ENCODE results near the gene PEAR1. TPM values are rescaled to one million over a fixed set of nuclear protein-coding genes. Genes with fewer than 3 reads are reported as not detected.

Gene PEAR1
- total and polyA plus RNA-seq, 9 donors, result 4.3 to 21.2 (median 13.4) TPM

- 6 to 11% (median 10%) methylated on average over 59 to 71 of the region's 71 CpGs for WGBS, 3 donors
- no peak within 1 kb of the TSS for H3K4me3 ChIP-seq
- H3K36me3 ChIP-seq, result no peaks in the 10 kb centered on the region
- H3K4me1 ChIP-seq (ENCODE audit: insufficient read depth), result peaks cover 7% of the 10 kb centered on the region
- peaks cover 4% of the 10 kb centered on the region for H3K27me3 ChIP-seq
- no peaks in the 10 kb centered on the region for H3K9me3 ChIP-seq
- no peak for TF ChIP-seq POLR2A (IDR thresholded peaks at IDR 0.05)
- TF ChIP-seq, protein P1, sequence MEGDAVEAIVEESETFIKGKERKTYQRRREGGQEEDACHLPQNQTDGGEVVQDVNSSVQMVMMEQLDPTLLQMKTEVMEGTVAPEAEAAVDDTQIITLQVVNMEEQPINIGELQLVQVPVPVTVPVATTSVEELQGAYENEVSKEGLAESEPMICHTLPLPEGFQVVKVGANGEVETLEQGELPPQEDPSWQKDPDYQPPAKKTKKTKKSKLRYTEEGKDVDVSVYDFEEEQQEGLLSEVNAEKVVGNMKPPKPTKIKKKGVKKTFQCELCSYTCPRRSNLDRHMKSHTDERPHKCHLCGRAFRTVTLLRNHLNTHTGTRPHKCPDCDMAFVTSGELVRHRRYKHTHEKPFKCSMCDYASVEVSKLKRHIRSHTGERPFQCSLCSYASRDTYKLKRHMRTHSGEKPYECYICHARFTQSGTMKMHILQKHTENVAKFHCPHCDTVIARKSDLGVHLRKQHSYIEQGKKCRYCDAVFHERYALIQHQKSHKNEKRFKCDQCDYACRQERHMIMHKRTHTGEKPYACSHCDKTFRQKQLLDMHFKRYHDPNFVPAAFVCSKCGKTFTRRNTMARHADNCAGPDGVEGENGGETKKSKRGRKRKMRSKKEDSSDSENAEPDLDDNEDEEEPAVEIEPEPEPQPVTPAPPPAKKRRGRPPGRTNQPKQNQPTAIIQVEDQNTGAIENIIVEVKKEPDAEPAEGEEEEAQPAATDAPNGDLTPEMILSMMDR (IDR thresholded peaks at IDR 0.05), result peak; percentile 44 to 80 (median 72)
- no peak for TF ChIP-seq EP300 (IDR thresholded peaks at IDR 0.05)
- H3K27ac ChIP-seq, result no peak within 1 kb of the TSS
- intact Hi-C loops (cut with DNase I), result no loop called here
- peak; percentile 53 to 85 (median 74) for DNase-seq
Measured at GRCh38 chr1:156920233-156921052, 26.9 kb downstream of the PEAR1 start, which contains the start of gene LRRC71. LRRC71 (plus strand) TSS chr1:156920632; CDS start chr1:156920804, 172 bp downstream.

DNA sequence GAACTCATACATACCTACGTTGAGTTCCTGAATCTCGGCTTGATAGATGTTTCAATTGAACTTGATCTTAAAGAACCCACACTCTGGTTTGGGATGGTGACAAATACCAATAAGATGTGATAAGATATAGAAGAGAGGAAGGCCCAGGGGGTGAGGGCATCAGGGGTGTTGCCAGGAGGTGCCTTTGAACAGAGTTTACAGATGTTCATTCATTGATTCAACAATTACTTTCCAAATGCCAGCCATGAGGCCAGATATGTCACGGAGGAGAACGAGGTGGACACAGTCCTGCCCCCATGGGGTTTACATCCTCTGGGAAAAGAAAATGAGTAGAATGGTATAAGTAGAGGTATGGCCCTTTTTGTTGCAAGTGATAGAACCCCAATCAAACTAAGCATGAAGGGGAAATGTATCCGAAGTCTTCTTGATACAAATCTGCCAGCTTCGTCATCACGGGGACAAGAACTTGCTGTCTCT, 27.6 kb downstream of the PEAR1 start:
- intact Hi-C loops (cut with DNase I), result no loop called here
- H3K9me3 ChIP-seq, result no peaks in the 10 kb centered on the region
- H3K4me3 ChIP-seq, result no peak overlapping the region
- DNase-seq, result no peak
- TF ChIP-seq POLR2A (IDR thresholded peaks at IDR 0.05) (no peak), EP300 (IDR thresholded peaks at IDR 0.05) (no peak)
- TF ChIP-seq, protein P1 (IDR thresholded peaks at IDR 0.05), result no peak
- peaks cover 4% of the 10 kb centered on the region for H3K27me3 ChIP-seq
- H3K4me1 ChIP-seq (ENCODE audit: insufficient read depth), result peaks cover 7% of the 10 kb centered on the region
- no peaks in the 10 kb centered on the region for H3K36me3 ChIP-seq
- H3K27ac ChIP-seq, result no peak overlapping the region
- WGBS, 3 donors, result 69 to 73% (median 69%) methylated on average over 7 of the region's 7 CpGs

DNA sequence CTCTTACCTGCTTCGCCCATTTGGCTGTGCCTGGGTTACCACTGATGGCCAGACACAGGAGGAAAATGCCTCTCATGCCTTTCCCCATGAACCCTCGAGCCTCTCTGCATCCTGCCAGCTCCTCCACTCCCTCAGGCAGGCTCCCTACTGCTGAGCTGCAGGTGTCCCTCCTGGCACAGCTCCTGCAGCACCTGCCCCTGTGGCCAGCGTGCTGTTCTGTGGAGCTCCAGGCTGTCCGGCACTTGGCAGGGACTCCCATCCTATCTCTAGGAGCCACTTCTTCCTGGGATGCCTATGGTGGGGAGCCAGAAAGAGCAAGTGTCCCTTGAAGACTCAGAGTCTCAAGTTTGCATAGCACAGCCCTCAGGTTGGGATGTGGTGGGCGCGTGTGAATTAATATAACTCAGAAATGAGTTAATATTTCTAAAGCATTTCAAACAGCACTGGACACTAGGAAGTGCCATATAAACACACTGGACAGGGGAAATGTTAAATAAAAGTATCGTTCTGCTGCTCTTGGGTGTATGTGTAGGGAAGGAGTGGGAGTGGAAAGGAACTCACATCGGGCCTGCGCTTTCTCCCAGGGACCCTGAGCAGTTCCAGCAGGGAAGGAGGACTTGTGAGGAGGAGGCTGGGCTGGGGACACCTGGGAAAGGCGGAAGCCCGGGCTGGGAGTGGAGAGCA, 29.6 kb downstream of the PEAR1 start:
- peaks cover 12% of the 10 kb centered on the region for H3K4me1 ChIP-seq (ENCODE audit: insufficient read depth)
- TF ChIP-seq EP300 (IDR thresholded peaks at IDR 0.05) (no peak), POLR2A (IDR thresholded peaks at IDR 0.05) (no peak)
- TF ChIP-seq, protein P1 (IDR thresholded peaks at IDR 0.05), result no peak
- peaks cover 4% of the 10 kb centered on the region for H3K27me3 ChIP-seq
- WGBS, 3 donors, result 19 to 25% (median 22%) methylated on average over 11 of the region's 11 CpGs
- no peak for DNase-seq
- H3K36me3 ChIP-seq, result no peaks in the 10 kb centered on the region
- no peak overlapping the region for H3K4me3 ChIP-seq
- H3K27ac ChIP-seq, result no peak overlapping the region
- H3K9me3 ChIP-seq, result no peaks in the 10 kb centered on the region
- intact Hi-C loops (cut with DNase I), result no loop called here

- H3K4me3 ChIP-seq, result no peak overlapping the region
- peak in 1 of 5 donors; percentile 55 for DNase-seq
- WGBS, 3 donors, result 2 to 4% (median 4%) methylated on average over 56 to 64 of the region's 64 CpGs
- TF ChIP-seq, protein P1 (IDR thresholded peaks at IDR 0.05), result no peak
- TF ChIP-seq EP300 (IDR thresholded peaks at IDR 0.05), result no peak
- TF ChIP-seq POLR2A (IDR thresholded peaks at IDR 0.05), result no peak
- H3K4me1 ChIP-seq (ENCODE audit: insufficient read depth), result peaks cover 12% of the 10 kb centered on the region
- no peaks in the 10 kb centered on the region for H3K36me3 ChIP-seq
- H3K9me3 ChIP-seq, result no peaks in the 10 kb centered on the region
- no peak overlapping the region for H3K27ac ChIP-seq
- intact Hi-C loops (cut with DNase I), result no loop called here
- peaks cover 4% of the 10 kb centered on the region for H3K27me3 ChIP-seq
Measured at GRCh38 chr1:156923670-156924477, 30.4 kb downstream of the PEAR1 start.

Measured in ovary (tissue), 9 donors.